ENCODE measurements around the gene TEDC2. TPM values are rescaled to one million over a fixed set of nuclear protein-coding genes. Genes with fewer than 3 reads are reported as not detected.

Gene TEDC2
- total and polyA plus RNA-seq, 10 of the 15 experiments (the other 5 are each of a cell fraction or from before 2014, with no cell fraction given), result 0.23 to 47.9 (median 19.1) TPM

- ChIA-PET RAD21 (ENCODE audit: unreplicated experiment) (no interaction called here), POLR2A (no interaction called here), CTCF (interaction anchor here (2.8 kb wide), 1 partner anchor 70 kb away, joined by 36 read pairs; the partner anchor contains the start of gene CCNF), SMC1A (ENCODE audit: uncharacterized antibody, unreplicated experiment) (interaction anchor here (2.5 kb wide), 1 partner anchor 70 kb away, joined by 17 read pairs; the partner anchor contains the start of gene CCNF)
- no peak overlapping the region for H3K4me3 ChIP-seq
- peaks cover 0 to 11% of the 10 kb centered on the region in 2 experiments; a peak in 2 of 4 replicates for H3K36me3 ChIP-seq (ENCODE audit: control insufficient read depth in 2 of 2, insufficient read depth in 2 of 2, low read length in 1 of 2)
- in situ Hi-C loops (cut with MboI), result loop anchor here (5.0 to 10.0 kb wide), 2 partner anchors 163 to 485 kb away; partner anchors contain the start of gene NPW
- no peak overlapping the region for H3K9ac ChIP-seq (ENCODE audit: control insufficient read depth, insufficient read depth, low read length)
- no peak overlapping the region for H3K4me2 ChIP-seq (ENCODE audit: control insufficient read depth, insufficient read depth)
- H3K4me1 ChIP-seq (ENCODE audit: control insufficient read depth, insufficient read depth, low read length), result no peaks in the 10 kb centered on the region
- H4K20me1 ChIP-seq (ENCODE audit: control insufficient read depth, insufficient read depth), result no peaks in the 10 kb centered on the region
- FAIRE-seq (no peak), DNase-seq (ENCODE audit: low read depth, low spot score) (no peak), ATAC-seq (no peak)
- BruUV-seq (replicated peaks), result no TSS peak
- intact Hi-C loops (cut with micrococcal nuclease; ENCODE audit: unreplicated experiment), result loop anchor here (2.0 to 10.0 kb wide), 4 partner anchors 67 to 305 kb away; partner anchors contain the start of genes ABCA3 and RNPS1
- no peak overlapping the region for H3K27ac ChIP-seq (ENCODE audit: control insufficient read depth, insufficient read depth)
- H3K9me3 ChIP-seq (replicated peaks; ENCODE audit: control insufficient read depth, insufficient read depth, low read length), result no peaks in the 10 kb centered on the region
- H3K79me2 ChIP-seq (ENCODE audit: control insufficient read depth, insufficient read depth, low read length), result no peaks in the 10 kb centered on the region
- no peak overlapping the region for H2AFZ ChIP-seq (ENCODE audit: control insufficient read depth, low read depth, low read length)
- H3K27me3 ChIP-seq (replicated peaks in 1 of 2; ENCODE audit: control insufficient read depth in 2 of 2, insufficient read depth in 2 of 2, low read length in 1 of 2), result no peaks in the 10 kb centered on the region
- 75% methylated on average over 22 of the region's 29 CpGs for WGBS (ENCODE audit: insufficient coverage, insufficient replicate concordance, low lambda C conversion rate, missing lambda C conversion rate)
- TF ChIP-seq CEBPB (IDR thresholded peaks at IDR 0.05; ENCODE audit: borderline replicate concordance in 1 of 2, low read depth in 2 of 2, low read length in 2 of 2), result no peak
- no peak for TF ChIP-seq NFYA (IDR thresholded peaks at IDR 0.05; ENCODE audit: borderline replicate concordance, low read depth, low read length)
- no peak for TF ChIP-seq SMARCA5 (IDR thresholded peaks at IDR 0.05)
- no peak for TF ChIP-seq CHD2 (IDR thresholded peaks at IDR 0.05; ENCODE audit: borderline replicate concordance, low read depth, low read length)
- TF ChIP-seq ZNF622 (IDR thresholded peaks at IDR 0.05), result no peak
- no peak for TF ChIP-seq GATAD2B (conservative IDR thresholded peaks at IDR 0.05; ENCODE audit: low read depth)
- TF ChIP-seq E4F1 (IDR thresholded peaks at IDR 0.05; ENCODE audit: borderline replicate concordance, partially characterized antibody), result no peak
- no peak for TF ChIP-seq IRF5 (IDR thresholded peaks at IDR 0.05; ENCODE audit: borderline replicate concordance)
- no peak for TF ChIP-seq PAX5 (IDR thresholded peaks at IDR 0.05; ENCODE audit: borderline replicate concordance, low read depth, low read length)
- no peak for TF ChIP-seq NBN (IDR thresholded peaks at IDR 0.05)
- TF ChIP-seq SKIL (IDR thresholded peaks at IDR 0.05; ENCODE audit: low read depth, poor library complexity, severe bottlenecking), result no peak
- no peak for TF ChIP-seq CREM (IDR thresholded peaks at IDR 0.05; ENCODE audit: low read depth)
- no peak for TF ChIP-seq ZSCAN29 (IDR thresholded peaks at IDR 0.05)
- no peak for TF ChIP-seq JUND (IDR thresholded peaks at IDR 0.05; ENCODE audit: low read depth, low read length)
- no peak for TF ChIP-seq RAD51 (IDR thresholded peaks at IDR 0.05)
These were observed 40.1 kb downstream of the TEDC2 start for GRCh38 chr16:2499890-2500429.

Data from GM12878 (cell line).